ENCODE measurements around the gene SPINDOC. TPM values are rescaled to one million over a fixed set of nuclear protein-coding genes. Genes with fewer than 3 reads are reported as not detected.
A peak's percentile ranks its signal among the peaks of the same experiment; 100 is the strongest.

SPINDOC gene
- polyA plus RNA-seq, 1 of the 3 experiments (the other 2 are of a cell fraction), result 45.0 TPM

DNA sequence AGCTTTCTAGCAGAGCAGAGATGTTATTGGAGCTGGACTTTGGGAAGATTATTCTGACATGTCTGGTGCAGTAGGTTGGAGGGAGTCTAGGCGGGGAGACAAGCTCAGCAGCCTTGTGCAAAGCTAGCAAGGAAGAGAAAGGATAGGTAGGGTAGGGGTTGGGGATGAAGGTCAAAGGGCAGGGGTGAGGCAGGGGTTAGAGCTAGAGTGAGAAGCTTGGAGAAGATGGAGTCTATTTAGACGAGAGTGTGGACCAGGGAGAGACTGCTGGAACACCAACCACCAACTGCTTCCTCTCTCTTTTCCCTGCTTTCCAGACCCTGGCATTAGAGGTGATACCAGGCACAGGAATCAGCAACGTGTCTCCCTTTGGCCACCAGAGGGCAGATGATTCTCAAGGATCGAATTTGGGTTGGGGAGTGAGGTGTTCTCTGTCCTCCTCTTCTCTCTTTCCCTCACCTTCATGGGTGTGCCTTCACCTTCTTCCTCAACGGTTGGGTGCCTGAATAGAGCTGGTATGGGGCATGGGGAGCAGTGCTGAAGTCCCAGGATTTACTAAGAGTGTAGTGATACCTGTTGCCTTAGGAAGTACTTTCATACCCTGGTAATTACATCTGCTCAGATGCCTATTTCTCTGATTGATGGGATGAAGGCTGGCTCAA is 23.9 kb downstream of the SPINDOC start (continued):
- TF ChIP-seq, protein P1, sequence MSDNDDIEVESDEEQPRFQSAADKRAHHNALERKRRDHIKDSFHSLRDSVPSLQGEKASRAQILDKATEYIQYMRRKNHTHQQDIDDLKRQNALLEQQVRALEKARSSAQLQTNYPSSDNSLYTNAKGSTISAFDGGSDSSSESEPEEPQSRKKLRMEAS (IDR thresholded peaks at IDR 0.05; ENCODE audit: low read depth), result no peak
- no peak for TF ChIP-seq YY1 (IDR thresholded peaks at IDR 0.05; ENCODE audit: low read depth)
- no peak for TF ChIP-seq REST (IDR thresholded peaks at IDR 0.05; ENCODE audit: low read depth, low read length)
- TF ChIP-seq RAD21 (IDR thresholded peaks at IDR 0.05; ENCODE audit: low read length), result peak; percentile 95
- TF ChIP-seq TCF12 (IDR thresholded peaks at IDR 0.05), result no peak
- TF ChIP-seq, protein P2, sequence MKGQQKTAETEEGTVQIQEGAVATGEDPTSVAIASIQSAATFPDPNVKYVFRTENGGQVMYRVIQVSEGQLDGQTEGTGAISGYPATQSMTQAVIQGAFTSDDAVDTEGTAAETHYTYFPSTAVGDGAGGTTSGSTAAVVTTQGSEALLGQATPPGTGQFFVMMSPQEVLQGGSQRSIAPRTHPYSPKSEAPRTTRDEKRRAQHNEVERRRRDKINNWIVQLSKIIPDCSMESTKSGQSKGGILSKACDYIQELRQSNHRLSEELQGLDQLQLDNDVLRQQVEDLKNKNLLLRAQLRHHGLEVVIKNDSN (IDR thresholded peaks at IDR 0.05; ENCODE audit: borderline replicate concordance, low read depth), result no peak
- no peak for TF ChIP-seq RFX5 (IDR thresholded peaks at IDR 0.05; ENCODE audit: low read length)
- TF ChIP-seq PBX3 (IDR thresholded peaks at IDR 0.05), result no peak

- Histone ChIP-seq H3F3A (replicated peaks; ENCODE audit: insufficient read depth) (peaks cover 4% of the 10 kb centered on the region), H3K9me3 (no peaks in the 10 kb centered on the region), H3K4me1 (ENCODE audit: control insufficient read depth in 1 of 2, insufficient read depth in 2 of 2, low read depth in 1 of 2, low read length in 1 of 2) (peaks cover 12 to 28% of the 10 kb centered on the region in 2 experiments; a peak in 3 of 4 replicates), H3K79me2 (ENCODE audit: insufficient read depth) (peaks cover 36% of the 10 kb centered on the region), H3K36me3 (replicated peaks in 1 of 2; ENCODE audit: control insufficient read depth in 1 of 2, insufficient read depth in 2 of 2, low read length in 1 of 2) (peaks cover 3 to 4% of the 10 kb centered on the region in 2 experiments), H3K9me2 (no peaks in the 10 kb centered on the region), H2AFZ (ENCODE audit: low read depth) (peak overlapping the region; percentile 77), H3K27ac (ENCODE audit: low read depth in 2 of 2, low read length in 1 of 2) (peak overlapping the region; percentile 8 to 69; a peak in 1 of 4 replicates), H3K4me3 (ENCODE audit: low read depth in 2 of 2, low read length in 1 of 2) (no peak overlapping the region), H3K27me3 (ENCODE audit: insufficient read depth) (no peaks in the 10 kb centered on the region), H4K20me1 (ENCODE audit: insufficient read depth) (peaks cover 34% of the 10 kb centered on the region), H3K4me2 (peak overlapping the region; percentile 55; the same call in 1 of the 2 replicates), H3K9ac (peak overlapping the region; percentile 48; the same call in 1 of the 2 replicates)
- no peak for TF ChIP-seq CHD2 (IDR thresholded peaks at IDR 0.05; ENCODE audit: low read length, partially characterized antibody)
- TF ChIP-seq TEAD4 (IDR thresholded peaks at IDR 0.05; ENCODE audit: borderline replicate concordance, insufficient read depth), result no peak
- no peak for TF ChIP-seq POLR2AphosphoS5 (IDR thresholded peaks at IDR 0.05; ENCODE audit: low read depth, low read length)
- no peak for TF ChIP-seq PBX3 (IDR thresholded peaks at IDR 0.05)
- no peak for TF ChIP-seq FOXJ3 (CRISPR knock-in tag; IDR thresholded peaks at IDR 0.05)
- no peak for TF ChIP-seq GATA2 (CRISPR knock-in tag; IDR thresholded peaks at IDR 0.05)
- TF ChIP-seq JUND (IDR thresholded peaks at IDR 0.05), result no peak
- TF ChIP-seq FOSL2 (IDR thresholded peaks at IDR 0.05; ENCODE audit: borderline replicate concordance, low read depth), result no peak
- TF ChIP-seq RCOR1 (IDR thresholded peaks at IDR 0.05; ENCODE audit: low read length), result no peak
- TF ChIP-seq, protein P1 (IDR thresholded peaks at IDR 0.05; ENCODE audit: low read depth), result no peak
- no peak for TF ChIP-seq RAD21 (IDR thresholded peaks at IDR 0.05; ENCODE audit: low read length)
- TF ChIP-seq SMC3 (IDR thresholded peaks at IDR 0.05; ENCODE audit: low read depth, low read length), result no peak
- TF ChIP-seq RXRA (IDR thresholded peaks at IDR 0.05; ENCODE audit: borderline replicate concordance, low read depth), result no peak
- no peak for TF ChIP-seq IRF3 (IDR thresholded peaks at IDR 0.05; ENCODE audit: low read depth, low read length)
- TF ChIP-seq FOXM1 (IDR thresholded peaks at IDR 0.05; ENCODE audit: low read depth), result no peak
- TF ChIP-seq EP300 (IDR thresholded peaks at IDR 0.05; ENCODE audit: borderline replicate concordance in 1 of 2, low read depth in 1 of 2, low read length in 1 of 2), result no peak
- CTCF ChIA-PET, result interaction anchor here (0.6 to 6.7 kb wide), 60 partner anchors 9 to 1086 kb away, joined by 3 to 162 read pairs (median 5); partner anchors contain the start of genes MACROD1, NAA40, RCOR2 and ZFTA
- DNase-seq, result no peak
- 38% methylated on average over 5 of the region's 5 CpGs for WGBS (ENCODE audit: low lambda C conversion rate)
- POLR2A ChIA-PET, result interaction anchor here (1.5 to 1.6 kb wide), 2 partner anchors 35 to 106 kb away, joined by 3 to 5 read pairs; no protein-coding TSS in a partner anchor
Observed at GRCh38 chr11:63837739-63838138, 24.5 kb downstream of the SPINDOC start.
